Osteoblast (primary cell): ENCODE data around the gene PLCG1. TPM values are rescaled to one million over a fixed set of nuclear protein-coding genes. Genes with fewer than 3 reads are reported as not detected.
A peak's percentile ranks its signal among the peaks of the same experiment; 100 is the strongest.

ENCODE experiments used
- DNase-seq: peaks from one replicate; pipeline ENCODE4 v3.0.0; 2011; ENCODE audit warnings: low spot score, mixed read lengths; ENCODE audit not compliant: insufficient read length; ENCODE audit errors: missing footprints
- H2AFZ ChIP-seq: 2 replicates; pipeline ENCODE4 v1.6.0; 2011; ENCODE audit warnings: mild to moderate bottlenecking, low read length
- H3K27ac ChIP-seq: 2 replicates; pipeline ENCODE4 v1.5.1; 2011; ENCODE audit warnings: mild to moderate bottlenecking, low read depth, low read length, moderate library complexity
- H3K27me3 ChIP-seq: 2 replicates; pipeline ENCODE4 v1.6.0; 2012; ENCODE audit warnings: mild to moderate bottlenecking, control low read depth, inconsistent platforms, low read length, moderate library complexity; ENCODE audit not compliant: insufficient read depth
- H3K36me3 ChIP-seq: 2 replicates; pipeline ENCODE4 v1.5.1; 2011; ENCODE audit warnings: mild to moderate bottlenecking, low read length, control low read depth, moderate library complexity; ENCODE audit not compliant: insufficient read depth
- H3K4me1 ChIP-seq: 2 replicates; pipeline ENCODE4 v1.5.1; 2011; ENCODE audit warnings: mild to moderate bottlenecking, low read length, control low read depth, moderate library complexity; ENCODE audit not compliant: insufficient read depth
- H3K4me2 ChIP-seq: 2 replicates; pipeline ENCODE4 v1.6.0; 2011; ENCODE audit warnings: mild to moderate bottlenecking, low read length; ENCODE audit not compliant: insufficient read depth
- H3K4me3 ChIP-seq: fragments of 200-600 bp; sonication (generic); 3 replicates; pipeline ENCODE4 v1.5.1; 2012; ENCODE audit warnings: mild to moderate bottlenecking, low read length, inconsistent platforms; ENCODE audit not compliant: insufficient read depth
- H3K79me2 ChIP-seq: 2 replicates; pipeline ENCODE4 v1.6.0; 2012; ENCODE audit warnings: mild to moderate bottlenecking, low read length, control low read depth, inconsistent platforms; ENCODE audit not compliant: insufficient read depth
- H3K9me3 ChIP-seq: 2 replicates; pipeline ENCODE4 v1.5.1; 2011; ENCODE audit warnings: low read depth, low read length, control low read depth
- H4K20me1 ChIP-seq: 2 replicates; pipeline ENCODE4 v1.6.0; 2012; ENCODE audit warnings: mild to moderate bottlenecking, low read length, control low read depth; ENCODE audit not compliant: insufficient read depth
- total RNA-seq: library from RNA; depleted of rRNA; stranded (reverse); fragments of >200 nt; gene quantifications from 2 replicates; pipeline ENCODE4 v1.2.3, GENCODE V29; 2012
- TF ChIP-seq, protein P1 (sequence below): IDR thresholded peaks from 2 replicates; pipeline ENCODE4 v1.5.1; 2011; ENCODE audit warnings: mild to moderate bottlenecking, low read depth, low read length, moderate library complexity; ENCODE audit errors: extremely low read depth

The PLCG1 gene
- total RNA-seq, 1 donor = 72.4 TPM

- H2AFZ ChIP-seq = no peak overlapping the region
- TF ChIP-seq, protein P1, sequence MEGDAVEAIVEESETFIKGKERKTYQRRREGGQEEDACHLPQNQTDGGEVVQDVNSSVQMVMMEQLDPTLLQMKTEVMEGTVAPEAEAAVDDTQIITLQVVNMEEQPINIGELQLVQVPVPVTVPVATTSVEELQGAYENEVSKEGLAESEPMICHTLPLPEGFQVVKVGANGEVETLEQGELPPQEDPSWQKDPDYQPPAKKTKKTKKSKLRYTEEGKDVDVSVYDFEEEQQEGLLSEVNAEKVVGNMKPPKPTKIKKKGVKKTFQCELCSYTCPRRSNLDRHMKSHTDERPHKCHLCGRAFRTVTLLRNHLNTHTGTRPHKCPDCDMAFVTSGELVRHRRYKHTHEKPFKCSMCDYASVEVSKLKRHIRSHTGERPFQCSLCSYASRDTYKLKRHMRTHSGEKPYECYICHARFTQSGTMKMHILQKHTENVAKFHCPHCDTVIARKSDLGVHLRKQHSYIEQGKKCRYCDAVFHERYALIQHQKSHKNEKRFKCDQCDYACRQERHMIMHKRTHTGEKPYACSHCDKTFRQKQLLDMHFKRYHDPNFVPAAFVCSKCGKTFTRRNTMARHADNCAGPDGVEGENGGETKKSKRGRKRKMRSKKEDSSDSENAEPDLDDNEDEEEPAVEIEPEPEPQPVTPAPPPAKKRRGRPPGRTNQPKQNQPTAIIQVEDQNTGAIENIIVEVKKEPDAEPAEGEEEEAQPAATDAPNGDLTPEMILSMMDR = no peak
- no peaks in the 10 kb centered on the region for H3K27me3 ChIP-seq
- peaks cover 29% of the 10 kb centered on the region for H3K4me1 ChIP-seq
- H3K4me3 ChIP-seq = no peak overlapping the region
- H3K27ac ChIP-seq = no peak overlapping the region
- no peak overlapping the region for H3K4me2 ChIP-seq
- DNase-seq = no peak
- H3K36me3 ChIP-seq = peaks cover 29% of the 10 kb centered on the region
- H3K9me3 ChIP-seq = no peaks in the 10 kb centered on the region
- no peaks in the 10 kb centered on the region for H4K20me1 ChIP-seq
- peaks cover 32% of the 10 kb centered on the region for H3K79me2 ChIP-seq
These were observed 44.2 kb downstream of the PLCG1 start for GRCh38 chr20:41181567-41181966.

- no peak for DNase-seq
- H4K20me1 ChIP-seq = no peaks in the 10 kb centered on the region
- H3K79me2 ChIP-seq = peaks cover 27% of the 10 kb centered on the region
- no peak overlapping the region for H3K27ac ChIP-seq
- no peaks in the 10 kb centered on the region for H3K9me3 ChIP-seq
- no peak overlapping the region for H3K4me3 ChIP-seq
- H3K27me3 ChIP-seq = no peaks in the 10 kb centered on the region
- no peak overlapping the region for H2AFZ ChIP-seq
- peaks cover 19% of the 10 kb centered on the region for H3K4me1 ChIP-seq
- no peak overlapping the region for H3K4me2 ChIP-seq
- peaks cover 29% of the 10 kb centered on the region for H3K36me3 ChIP-seq
- TF ChIP-seq, protein P1 = no peak
These were observed 45.2 kb downstream of the PLCG1 start for GRCh38 chr20:41182296-41183212.

DNA sequence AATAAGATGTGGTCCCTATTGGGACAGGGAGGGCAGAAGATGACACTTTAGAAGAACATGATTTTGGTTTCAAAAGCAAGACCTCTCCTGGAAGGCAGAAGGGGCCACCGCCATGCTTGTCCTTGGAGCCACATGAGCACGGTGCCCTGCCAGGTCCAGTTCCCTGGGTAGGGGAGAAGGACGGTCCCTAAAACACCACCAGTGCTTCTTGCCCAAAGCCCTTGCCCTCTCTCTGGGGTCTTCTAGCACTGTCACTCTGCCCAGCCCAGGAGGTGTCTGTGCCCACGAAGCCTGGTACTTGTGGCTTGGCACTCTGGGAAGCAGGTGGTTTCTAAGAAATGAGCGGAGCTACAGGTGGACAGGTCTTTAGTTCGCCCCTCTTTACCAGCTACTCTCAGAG lies 46.0 kb downstream of the PLCG1 start:
- H3K4me3 ChIP-seq = no peak overlapping the region
- H3K4me1 ChIP-seq = peaks cover 11% of the 10 kb centered on the region
- no peak overlapping the region for H3K27ac ChIP-seq
- DNase-seq = peak; percentile 18
- H2AFZ ChIP-seq = no peak overlapping the region
- H3K4me2 ChIP-seq = no peak overlapping the region
- TF ChIP-seq, protein P1 = no peak
- H3K79me2 ChIP-seq = peaks cover 27% of the 10 kb centered on the region
- H3K36me3 ChIP-seq = peaks cover 29% of the 10 kb centered on the region
- no peaks in the 10 kb centered on the region for H3K27me3 ChIP-seq
- H4K20me1 ChIP-seq = no peaks in the 10 kb centered on the region
- no peaks in the 10 kb centered on the region for H3K9me3 ChIP-seq

DNA sequence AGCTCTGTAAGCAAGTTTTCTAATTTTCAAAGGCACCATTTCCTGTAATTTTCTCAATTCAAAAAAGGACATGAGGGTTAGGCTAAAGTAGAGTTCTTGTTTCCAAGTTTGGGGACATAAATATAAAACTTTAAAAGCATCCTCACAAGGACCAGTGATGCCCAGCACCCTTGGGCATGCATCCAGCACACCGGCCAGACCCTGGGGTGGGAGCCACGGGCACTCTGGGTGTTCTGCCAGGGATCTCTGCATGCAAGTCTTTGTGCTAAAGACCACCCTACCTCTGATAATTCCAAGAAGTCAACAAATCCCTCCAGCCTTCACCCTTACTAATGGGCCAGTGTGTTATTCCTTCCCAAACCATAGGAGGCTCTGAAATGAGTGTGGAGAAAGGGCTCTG lies 46.5 kb downstream of the PLCG1 start:
- Histone ChIP-seq H2AFZ (no peak overlapping the region), H4K20me1 (no peaks in the 10 kb centered on the region), H3K4me1 (peaks cover 6% of the 10 kb centered on the region), H3K36me3 (peaks cover 29% of the 10 kb centered on the region), H3K27me3 (no peaks in the 10 kb centered on the region), H3K9me3 (no peaks in the 10 kb centered on the region), H3K27ac (no peak overlapping the region), H3K79me2 (peaks cover 25% of the 10 kb centered on the region), H3K4me2 (no peak overlapping the region), H3K4me3 (no peak overlapping the region)
- no peak for DNase-seq
- TF ChIP-seq, protein P1 = no peak
